A549 (cell line): ENCODE results near the gene KCNB1. TPM values are rescaled to one million over a fixed set of nuclear protein-coding genes. Genes with fewer than 3 reads are reported as not detected.
A peak's percentile ranks its signal among the peaks of the same experiment; 100 is the strongest.

Experiments used
- ATAC-seq, 2 experiments: fragments of 200-7000 bp in 1 of 2; fragments of >200 bp in 1 of 2; cut with Nextera tagmentation in 1 of 2; cut with Tn5 transposase in 1 of 2; 3 replicates each; pipeline versions ENCODE4 v1.8.0 to v1.9.1; 2018 to 2020; ENCODE audit warnings: mild to moderate bottlenecking in 1 of 2, moderate library complexity in 1 of 2
- CTCF ChIA-PET: fragments of 300-600 bp; sonication (Branson Sonifier 250); formaldehyde crosslinking; extraction: SDS; loops from one replicate; lab custom pipeline; 2021; ENCODE audit warnings: antibody characterized with exemption, inconsistent platforms; lab: Yijun Ruan, JAX
- POLR2A ChIA-PET: fragments of 350-600 bp; formaldehyde crosslinking; extraction: SDS; loops from one replicate; lab custom pipeline; 2021; ENCODE audit warnings: antibody characterized with exemption, inconsistent platforms; lab: Yijun Ruan, JAX
- DNase-seq, 2 experiments: peaks; one replicate each; pipeline versions ENCODE4 v3.0.0 to v3.0.0-alpha.2; 2011 to 2016; ENCODE audit warnings: low read depth in 1 of 2, low spot score in 1 of 2
- FAIRE-seq: peaks from 2 replicates; lab custom pipeline; 2011; peaks lifted over from hg19 to GRCh38; lab: Jason Lieb, UNC
- H3K27ac ChIP-seq, 2 experiments: fragments of >200 bp; sonication (Bioruptor Twin); formaldehyde crosslinking; 3 replicates each; pipeline ENCODE4 v1.5.1; 2016 to 2017
- H3K4me1 ChIP-seq: fragments of >200 bp; sonication (Bioruptor Twin); formaldehyde crosslinking; 3 replicates; pipeline ENCODE4 v1.6.1; 2016
- H3K4me2 ChIP-seq: fragments of >200 bp; sonication (Bioruptor Twin); formaldehyde crosslinking; 3 replicates; pipeline ENCODE4 v1.6.1; 2016
- H3K4me3 ChIP-seq: fragments of >200 bp; sonication (Bioruptor Twin); formaldehyde crosslinking; 3 replicates; pipeline ENCODE4 v1.5.1; 2016
- H3K9me3 ChIP-seq: fragments of >200 bp; sonication (Bioruptor Twin); formaldehyde crosslinking; 3 replicates; pipeline ENCODE4 v1.6.1; 2016
- ATOH8 ChIP-seq: fragments of 250-450 bp; sonication (Bioruptor Pico); IDR thresholded peaks from 2 replicates; pipeline ENCODE4 v1.5.0; 2020; ENCODE audit warnings: low read depth, mild to moderate bottlenecking, moderate library complexity
- CEBPB ChIP-seq, 2 experiments: fragments of >200 bp in 1 of 2; sonication (Bioruptor Twin) in 1 of 2; formaldehyde crosslinking in 1 of 2; IDR thresholded peaks; 2 replicates each; pipeline ENCODE4 v1.6.1; 2012 to 2016
- CHD4 ChIP-seq: fragments of 200-600 bp; sonication (generic); IDR thresholded peaks from 2 replicates; pipeline ENCODE4 v1.6.1; 2016; ENCODE audit warnings: antibody characterized with exemption, mild to moderate bottlenecking, borderline replicate concordance
- FOSL2 ChIP-seq, 2 experiments: fragments of 450-650 bp in 1 of 2; fragments of >200 bp in 1 of 2; sonication (Bioruptor Twin) in 1 of 2; formaldehyde crosslinking; IDR thresholded peaks; 2 replicates each; pipeline versions ENCODE4 v1.5.0 to v1.6.1; 2016 to 2020; ENCODE audit warnings: mild to moderate bottlenecking in 1 of 2, moderate library complexity in 1 of 2
- HOXA7 ChIP-seq: fragments of 250-450 bp; sonication (Bioruptor Pico); IDR thresholded peaks from 2 replicates; pipeline ENCODE4 v1.5.0; 2020; ENCODE audit warnings: mild to moderate bottlenecking, moderate library complexity
- JUN ChIP-seq, 2 experiments: fragments of >200 bp; sonication (Bioruptor Twin); formaldehyde crosslinking; IDR thresholded peaks; 2 replicates in 1 of 2; 3 replicates in 1 of 2; pipeline ENCODE4 v1.6.1; 2016 to 2017
- MAX ChIP-seq: IDR thresholded peaks from 2 replicates; pipeline ENCODE4 v1.6.1; 2012
- NR3C1 ChIP-seq: fragments of >200 bp; sonication (Bioruptor Twin); formaldehyde crosslinking; IDR thresholded peaks from 3 replicates; pipeline ENCODE4 v1.6.1; 2017
- RARB ChIP-seq: fragments of 250-450 bp; sonication (Bioruptor Pico); IDR thresholded peaks from 2 replicates; pipeline ENCODE4 v1.8.0; 2021; ENCODE audit warnings: mild to moderate bottlenecking, moderate library complexity
- RCOR1 ChIP-seq: fragments of 150-350 bp; IDR thresholded peaks from 2 replicates; pipeline ENCODE4 v1.6.1; 2014; ENCODE audit warnings: antibody characterized with exemption, low read length, low read depth
- SMC3 ChIP-seq: fragments of >200 bp; sonication (Bioruptor Twin); formaldehyde crosslinking; IDR thresholded peaks from 3 replicates; pipeline ENCODE4 v1.6.1; 2018; ENCODE audit warnings: inconsistent platforms
- USF2 ChIP-seq: fragments of 450-650 bp; IDR thresholded peaks from 2 replicates; pipeline ENCODE4 v1.6.1; 2014; ENCODE audit warnings: antibody characterized with exemption
- ZNF302 ChIP-seq: fragments of 250-450 bp; sonication (Bioruptor Pico); IDR thresholded peaks from 2 replicates; pipeline ENCODE4 v1.9.0; 2021; ENCODE audit warnings: inconsistent platforms, mild to moderate bottlenecking, moderate library complexity
- WGBS: methylation state at CpG from one replicate; pipeline ENCODE4 v1.1.6; 2017; ENCODE audit errors: missing lambda C conversion rate; 5-methylcytosine and 5-hydroxymethylcytosine counted together
- polyA plus RNA-seq, 4 experiments: library from polyadenylated mRNA; depleted of rRNA in 3 of 4; stranded (reverse); fragments of >200 nt; fragmentation: RNase III in 1 of 4; extraction: RNeasy Plus Mini Kit Qiagen cat#74134 plus additional on column Dnase treatment in 1 of 4; gene quantifications; 2 replicates in 3 of 4; 3 replicates in 1 of 4; pipeline ENCODE4 v1.2.3, GENCODE V29; 2011 to 2017

KCNB1 gene
- polyA plus RNA-seq, 2 of the 4 experiments (the other 2 are of a cell fraction) = 0.12 to 0.28 TPM

GRCh38 chr20:49337357-49337756 lies 145.1 kb downstream of the KCNB1 start:
- Histone ChIP-seq H3K4me2 (no peak overlapping the region), H3K4me1 (peaks cover 5% of the 10 kb centered on the region; the same call in 2 of the 3 replicates), H3K27ac (no peak overlapping the region), H3K4me3 (no peak overlapping the region), H3K9me3 (no peaks in the 10 kb centered on the region)
- ATAC-seq (no peak), FAIRE-seq (no peak), DNase-seq (no peak)
- POLR2A ChIA-PET = no interaction called here
- WGBS = 62% methylated on average over 7 of the region's 7 CpGs
- CTCF ChIA-PET = interaction anchor here (1.4 to 16.6 kb wide), 7 partner anchors 9 to 271 kb away, joined by 3 to 291 read pairs (median 9); partner anchors contain the start of gene KCNB1
- TF ChIP-seq MAX = no peak
- TF ChIP-seq USF2 = 0 out of 2 replicates have a peak, but pooled peaks have one; percentile 14

GRCh38 chr20:49336786-49337185 lies 145.7 kb downstream of the KCNB1 start:
- no peak overlapping the region for H3K4me3 ChIP-seq
- H3K4me2 ChIP-seq = no peak overlapping the region
- TF ChIP-seq CEBPB (IDR thresholded peaks at IDR 0.05) (no peak), MAX (no peak), JUN (IDR thresholded peaks at IDR 0.05) (no peak), CHD4 (no peak), NR3C1 (no peak)
- ChIA-PET POLR2A (no interaction called here), CTCF (interaction anchor here (0.7 to 16.6 kb wide), 9 partner anchors 9 to 272 kb away, joined by 3 to 291 read pairs (median 9); partner anchors contain the start of gene KCNB1)
- DNase-seq (no peak), ATAC-seq (no peak), FAIRE-seq (no peak)
- H3K4me1 ChIP-seq = peaks cover 5% of the 10 kb centered on the region; the same call in 2 of the 3 replicates
- 71% methylated on average over 7 of the region's 7 CpGs for WGBS
- no peaks in the 10 kb centered on the region for H3K9me3 ChIP-seq
- H3K27ac ChIP-seq = no peak overlapping the region

GRCh38 chr20:49335476-49335875 lies 147.0 kb downstream of the KCNB1 start:
- FAIRE-seq (no peak), ATAC-seq (no peak), DNase-seq (no peak)
- Histone ChIP-seq H3K4me2 (no peak overlapping the region), H3K4me1 (peaks cover 4% of the 10 kb centered on the region; the same call in 2 of the 3 replicates), H3K9me3 (no peaks in the 10 kb centered on the region), H3K27ac (no peak overlapping the region; a peak in 1 of 6 replicates), H3K4me3 (no peak overlapping the region)
- ChIA-PET CTCF (interaction anchor here (0.8 to 16.6 kb wide), 18 partner anchors 10 to 274 kb away, joined by 3 to 291 read pairs (median 18); partner anchors contain the start of gene KCNB1), POLR2A (no interaction called here)
- WGBS = 77% methylated on average over 5 of the region's 12 CpGs
- TF ChIP-seq SMC3 (no peak), RARB (CRISPR knock-in tag) (no peak), ATOH8 (no peak), HOXA7 (CRISPR knock-in tag) (no peak)

- Histone ChIP-seq H3K9me3 (no peaks in the 10 kb centered on the region), H3K4me1 (no peaks in the 10 kb centered on the region)
- CTCF ChIA-PET = interaction anchor here (0.7 to 16.6 kb wide), 13 partner anchors 11 to 791 kb away, joined by 3 to 291 read pairs (median 6); partner anchors contain the start of gene KCNB1
- DNase-seq = no peak
- TF ChIP-seq FOSL2 (IDR thresholded peaks at IDR 0.05) (no peak), FOSL2 (CRISPR knock-in tag; IDR thresholded peaks at IDR 0.05) (no peak), ZNF302 (CRISPR knock-in tag) (no peak), CEBPB (IDR thresholded peaks at IDR 0.05) (peak in 1 of 2 experiments; percentile 38; a peak in 1 of 4 replicates), CHD4 (no peak), RCOR1 (no peak)
- TF ChIP-seq, all 56 proteins: peak for 1
- 8% methylated on average over 3 of the region's 3 CpGs for WGBS
- H3K27ac ChIP-seq = no peak overlapping the region
- POLR2A ChIA-PET = interaction anchor here (0.6 kb wide), 1 partner anchor 125 kb away, joined by 10 read pairs; no protein-coding TSS in a partner anchor
- no peak overlapping the region for H3K4me3 ChIP-seq
- FAIRE-seq (no peak), ATAC-seq (no peak)
- H3K4me2 ChIP-seq = no peak overlapping the region
These were observed 151.5 kb downstream of the KCNB1 start for GRCh38 chr20:49330701-49331615.
